Measurements from ENCODE around the gene EBF3. TPM values are rescaled to one million over a fixed set of nuclear protein-coding genes. Genes with fewer than 3 reads are reported as not detected.

The EBF3 gene
- total RNA-seq, 1 donor from 2014 or later = 0.20 TPM

DNA sequence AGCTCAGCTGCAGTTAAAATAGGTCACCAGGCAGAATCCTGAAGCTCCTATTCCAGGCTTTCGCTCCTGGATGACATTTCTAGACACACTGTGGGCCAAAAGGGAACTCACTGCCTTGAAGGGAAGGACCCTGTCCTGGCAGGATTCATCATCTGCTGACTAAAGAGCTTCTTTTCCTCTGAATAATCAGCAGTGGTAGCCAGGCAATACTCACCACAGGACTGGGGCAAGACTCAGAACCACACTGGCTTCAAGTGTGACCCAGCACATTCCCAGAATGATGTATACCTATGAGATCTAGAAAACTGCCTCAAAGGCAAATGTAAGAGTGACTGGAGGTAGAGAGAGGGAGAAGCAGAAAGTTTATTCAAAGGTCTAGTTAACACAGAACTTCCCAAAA, 29.5 kb upstream of the EBF3 start:
- Histone ChIP-seq H3K4me1 (no peaks in the 10 kb centered on the region), H3K27ac (no peak overlapping the region), H3K4me3 (no peak overlapping the region), H3K9me3 (no peaks in the 10 kb centered on the region), H3K36me3 (no peaks in the 10 kb centered on the region), H3K27me3 (no peaks in the 10 kb centered on the region)
- intact Hi-C loops (cut with DNase I) = no loop called here
- no peak for DNase-seq
- TF ChIP-seq CTCF (IDR thresholded peaks at IDR 0.05) = no peak
- ATAC-seq = no peak

GRCh38 chr10:129992356-129992755, 28.3 kb upstream of the EBF3 start:
- no peak for TF ChIP-seq CTCF (IDR thresholded peaks at IDR 0.05)
- Histone ChIP-seq H3K4me1 (no peaks in the 10 kb centered on the region), H3K4me3 (no peak overlapping the region), H3K27ac (no peak overlapping the region), H3K36me3 (no peaks in the 10 kb centered on the region), H3K27me3 (no peaks in the 10 kb centered on the region), H3K9me3 (no peaks in the 10 kb centered on the region)
- ATAC-seq (no peak), DNase-seq (no peak)
- intact Hi-C loops (cut with DNase I) = no loop called here

DNA sequence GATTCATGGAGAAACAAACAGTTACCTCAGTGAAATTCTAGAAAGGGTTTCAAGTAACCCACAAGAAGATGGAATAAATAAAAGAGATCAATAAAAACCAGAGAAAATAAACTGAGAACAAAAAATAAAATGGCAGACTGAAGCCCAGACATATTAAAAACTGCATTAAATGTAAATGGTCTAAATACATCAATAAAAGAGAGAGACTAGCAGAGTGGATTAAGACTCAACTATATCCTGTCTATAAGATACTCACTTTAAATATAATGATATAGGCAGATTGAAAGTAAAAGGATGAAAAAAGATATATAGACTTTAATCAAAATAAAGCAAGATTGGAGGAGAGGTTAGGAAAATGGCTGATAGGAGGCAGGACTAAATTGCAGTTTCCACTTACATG, 18.8 kb upstream of the EBF3 start:
- H3K27ac ChIP-seq = no peak overlapping the region
- no peak for TF ChIP-seq CTCF (IDR thresholded peaks at IDR 0.05)
- H3K9me3 ChIP-seq = peaks cover 5% of the 10 kb centered on the region
- no peaks in the 10 kb centered on the region for H3K36me3 ChIP-seq
- H3K4me1 ChIP-seq = no peaks in the 10 kb centered on the region
- ATAC-seq = no peak
- H3K27me3 ChIP-seq = peaks cover 13% of the 10 kb centered on the region
- no peak overlapping the region for H3K4me3 ChIP-seq
- intact Hi-C loops (cut with DNase I) = no loop called here
- DNase-seq = no peak

GRCh38 chr10:129978980-129979379, 14.9 kb upstream of the EBF3 start:
- Histone ChIP-seq H3K27ac (no peak overlapping the region), H3K9me3 (peaks cover 5% of the 10 kb centered on the region), H3K4me3 (no peak overlapping the region), H3K4me1 (no peaks in the 10 kb centered on the region), H3K36me3 (no peaks in the 10 kb centered on the region), H3K27me3 (peaks cover 38% of the 10 kb centered on the region)
- no peak for TF ChIP-seq CTCF (IDR thresholded peaks at IDR 0.05)
- intact Hi-C loops (cut with DNase I) = loop anchor here (10.0 kb wide), 1 partner anchor 944 kb away; no protein-coding TSS in a partner anchor
- no peak for DNase-seq
- ATAC-seq = no peak

DNA sequence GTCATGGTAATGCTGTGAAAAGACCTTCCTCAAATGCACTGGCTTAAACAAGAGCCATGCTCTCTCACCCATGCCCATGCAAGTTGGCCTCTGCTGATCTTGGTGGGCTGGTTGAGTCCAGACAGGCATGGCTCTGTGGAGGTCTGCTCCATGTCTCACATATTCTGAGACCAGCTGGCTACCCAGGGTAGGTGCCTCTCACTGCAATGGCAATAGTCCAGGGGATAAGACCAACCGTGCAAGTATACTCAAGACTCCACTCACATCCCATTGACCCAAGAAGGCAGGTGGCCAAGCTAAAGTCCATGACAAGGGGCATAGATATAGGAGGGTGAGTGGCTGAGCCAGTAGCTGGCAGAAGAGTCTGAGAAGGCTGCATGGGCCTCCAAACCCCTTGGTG, 14.2 kb upstream of the EBF3 start:
- Histone ChIP-seq H3K27me3 (peaks cover 40% of the 10 kb centered on the region), H3K36me3 (no peaks in the 10 kb centered on the region), H3K4me1 (no peaks in the 10 kb centered on the region), H3K4me3 (no peak overlapping the region), H3K9me3 (peaks cover 5% of the 10 kb centered on the region), H3K27ac (no peak overlapping the region)
- DNase-seq (no peak), ATAC-seq (no peak)
- intact Hi-C loops (cut with DNase I) = loop anchor here (10.0 kb wide), 1 partner anchor 944 kb away; no protein-coding TSS in a partner anchor
- no peak for TF ChIP-seq CTCF (IDR thresholded peaks at IDR 0.05)

DNA sequence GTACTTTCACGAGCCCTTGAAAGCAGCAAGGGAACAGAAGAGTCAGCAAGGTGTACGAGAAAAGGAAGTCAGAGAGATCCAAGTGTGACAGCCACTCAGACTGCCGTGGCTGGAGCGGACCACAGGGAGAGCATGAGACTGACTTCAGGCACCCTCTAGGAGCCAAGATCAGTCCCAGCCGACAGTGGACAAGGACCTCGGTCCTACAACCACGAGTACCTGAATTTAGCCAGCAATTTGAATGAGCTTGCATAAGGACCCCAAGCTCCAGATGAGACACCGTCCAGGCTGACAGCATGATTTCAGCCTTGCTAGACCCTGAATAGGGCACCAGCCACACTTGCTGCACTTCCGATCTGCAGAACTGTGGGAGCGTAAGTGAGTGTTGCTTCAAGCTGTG, 13.7 kb upstream of the EBF3 start:
- H3K4me3 ChIP-seq = no peak overlapping the region
- DNase-seq (no peak), ATAC-seq (no peak)
- no peaks in the 10 kb centered on the region for H3K4me1 ChIP-seq
- H3K27ac ChIP-seq = no peak overlapping the region
- intact Hi-C loops (cut with DNase I) = loop anchor here (10.0 kb wide), 1 partner anchor 943 kb away; no protein-coding TSS in a partner anchor
- TF ChIP-seq CTCF (IDR thresholded peaks at IDR 0.05) = no peak
- H3K27me3 ChIP-seq = peaks cover 45% of the 10 kb centered on the region
- peaks cover 5% of the 10 kb centered on the region for H3K9me3 ChIP-seq
- H3K36me3 ChIP-seq = no peaks in the 10 kb centered on the region
